Activated CD4-positive, alpha-beta T cell treated with anti-CD3 and anti-CD28 coated beads, Interleukin-2, amount 50 U/mL, for 4 hours (primary cell): Measurements from ENCODE around the gene ARR3.
"Not testable (repeated sequence)": the region's sequence is repeated elsewhere in the genome, so short reads cannot be mapped to it uniquely, and the experiment has no call there.

Experiments used
- DNase-seq, 2 experiments: peaks; one replicate each; pipeline ENCODE4 v3.0.0-alpha.2; 2020

The ARR3 gene

GRCh38 chrX:70268034-70268433 is at the start of gene ARR3:
ARR3 (plus strand) TSS chrX:70268334; CDS start chrX:70269386, 1,052 bp downstream.
- no peak for DNase-seq

GRCh38 chrX:70219938-70220764 is 48.0 kb upstream of the ARR3 start:
- DNase-seq: no peak

GRCh38 chrX:70226048-70226447 is 42.1 kb upstream of the ARR3 start:
- no peak for DNase-seq

- DNase-seq: no peak
Measured at GRCh38 chrX:70226687-70227086, 41.4 kb upstream of the ARR3 start.

- no peak for DNase-seq
Measured at GRCh38 chrX:70231666-70232065, 36.5 kb upstream of the ARR3 start.

GRCh38 chrX:70234355-70234754 is 33.8 kb upstream of the ARR3 start, which contains the start of gene AWAT1:
AWAT1 (plus strand) TSS chrX:70234655; CDS start chrX:70234696, 41 bp downstream.
- DNase-seq: no peak

- DNase-seq: no peak
Measured at GRCh38 chrX:70240751-70241150, 27.4 kb upstream of the ARR3 start.

GRCh38 chrX:70241501-70241900 is 26.6 kb upstream of the ARR3 start:
- no peak for DNase-seq

GRCh38 chrX:70243601-70244000 is 24.5 kb upstream of the ARR3 start:
- not testable (repeated sequence) for DNase-seq

GRCh38 chrX:70244881-70245280 is 23.3 kb upstream of the ARR3 start:
- DNase-seq: no peak

- DNase-seq: no peak
Measured at GRCh38 chrX:70247252-70247651, 20.9 kb upstream of the ARR3 start.

GRCh38 chrX:70252491-70252890 is 15.6 kb upstream of the ARR3 start:
- DNase-seq: no peak

GRCh38 chrX:70253377-70254062 is 14.6 kb upstream of the ARR3 start:
- DNase-seq: no peak

GRCh38 chrX:70254063-70254400 is 14.1 kb upstream of the ARR3 start:
- no peak for DNase-seq

- DNase-seq: no peak
Measured at GRCh38 chrX:70254909-70255308, 13.2 kb upstream of the ARR3 start.

GRCh38 chrX:70255452-70255851 is 12.7 kb upstream of the ARR3 start:
- DNase-seq: no peak

- no peak for DNase-seq
Measured at GRCh38 chrX:70257423-70258288, 10.5 kb upstream of the ARR3 start.

GRCh38 chrX:70260104-70260503 is 8.0 kb upstream of the ARR3 start, which contains the start of gene P2RY4:
P2RY4 (minus strand) TSS chrX:70260204; CDS start chrX:70259624, 580 bp downstream.
- DNase-seq: no peak

GRCh38 chrX:70262952-70263567 is 5.1 kb upstream of the ARR3 start:
- DNase-seq: no peak

- DNase-seq: no peak
Measured at GRCh38 chrX:70264784-70265183, 3.4 kb upstream of the ARR3 start.

GRCh38 chrX:70274029-70274428 is 5.9 kb downstream of the ARR3 start:
- not testable (repeated sequence) for DNase-seq

GRCh38 chrX:70279081-70279480 is 10.9 kb downstream of the ARR3 start:
- DNase-seq: no peak

- no peak for DNase-seq
Measured at GRCh38 chrX:70280573-70280972, 12.4 kb downstream of the ARR3 start.
